SK-N-SH treated with all-trans-retinoic acid at 6 μM for 48 hours (cell line): Measurements from ENCODE around the gene GTF2F2.

Source experiments
- ISL1 ChIP-seq: fragments of 250-450 bp; sonication (Bioruptor Pico); IDR thresholded peaks from 2 replicates; pipeline ENCODE4 v2.1.2; 2022; ENCODE audit warnings: mild to moderate bottlenecking, moderate library complexity
- TF ChIP-seq, protein P1 (sequence below): fragments of 250-450 bp; sonication (Bioruptor Pico); IDR thresholded peaks from 2 replicates; pipeline ENCODE4 v1.8.0; 2020; ENCODE audit warnings: mild to moderate bottlenecking, moderate library complexity, borderline replicate concordance

DNA sequence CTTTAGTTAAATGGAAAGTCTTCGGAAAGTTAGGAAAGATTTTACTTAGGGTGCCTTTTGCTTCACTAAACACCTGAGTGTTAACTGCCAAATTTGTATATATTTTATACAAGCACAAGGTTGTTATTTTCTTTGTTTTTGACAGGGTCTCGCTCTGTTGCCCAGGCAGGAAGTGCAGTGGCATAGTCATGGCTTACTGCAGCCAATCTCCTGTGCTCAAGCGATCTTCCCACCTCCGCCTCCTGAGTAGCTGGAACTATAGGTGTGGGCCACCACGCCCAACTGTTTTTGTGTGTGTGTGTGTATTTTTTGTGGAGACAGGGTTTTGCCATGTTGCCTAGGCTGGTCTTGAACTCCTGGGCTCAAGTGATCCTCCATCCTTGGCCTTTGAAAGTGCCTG, 64.4 kb downstream of the GTF2F2 start:
- TF ChIP-seq, protein P1, sequence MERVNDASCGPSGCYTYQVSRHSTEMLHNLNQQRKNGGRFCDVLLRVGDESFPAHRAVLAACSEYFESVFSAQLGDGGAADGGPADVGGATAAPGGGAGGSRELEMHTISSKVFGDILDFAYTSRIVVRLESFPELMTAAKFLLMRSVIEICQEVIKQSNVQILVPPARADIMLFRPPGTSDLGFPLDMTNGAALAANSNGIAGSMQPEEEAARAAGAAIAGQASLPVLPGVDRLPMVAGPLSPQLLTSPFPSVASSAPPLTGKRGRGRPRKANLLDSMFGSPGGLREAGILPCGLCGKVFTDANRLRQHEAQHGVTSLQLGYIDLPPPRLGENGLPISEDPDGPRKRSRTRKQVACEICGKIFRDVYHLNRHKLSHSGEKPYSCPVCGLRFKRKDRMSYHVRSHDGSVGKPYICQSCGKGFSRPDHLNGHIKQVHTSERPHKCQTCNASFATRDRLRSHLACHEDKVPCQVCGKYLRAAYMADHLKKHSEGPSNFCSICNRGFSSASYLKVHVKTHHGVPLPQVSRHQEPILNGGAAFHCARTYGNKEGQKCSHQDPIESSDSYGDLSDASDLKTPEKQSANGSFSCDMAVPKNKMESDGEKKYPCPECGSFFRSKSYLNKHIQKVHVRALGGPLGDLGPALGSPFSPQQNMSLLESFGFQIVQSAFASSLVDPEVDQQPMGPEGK (CRISPR knock-in tag) = no peak
- TF ChIP-seq ISL1 = no peak
